GM18507 (cell line): ENCODE measurements around the gene TMEM150C.

Source experiments
- DNase-seq: peaks from one replicate; pipeline ENCODE4 v3.0.0; 2011; ENCODE audit warnings: low read depth; ENCODE audit not compliant: insufficient read length; ENCODE audit errors: extremely low spot score
- FAIRE-seq: peaks from 2 replicates; lab custom pipeline; 2011; peaks lifted over from hg19 to GRCh38; lab: Jason Lieb, UNC

TMEM150C gene

DNA sequence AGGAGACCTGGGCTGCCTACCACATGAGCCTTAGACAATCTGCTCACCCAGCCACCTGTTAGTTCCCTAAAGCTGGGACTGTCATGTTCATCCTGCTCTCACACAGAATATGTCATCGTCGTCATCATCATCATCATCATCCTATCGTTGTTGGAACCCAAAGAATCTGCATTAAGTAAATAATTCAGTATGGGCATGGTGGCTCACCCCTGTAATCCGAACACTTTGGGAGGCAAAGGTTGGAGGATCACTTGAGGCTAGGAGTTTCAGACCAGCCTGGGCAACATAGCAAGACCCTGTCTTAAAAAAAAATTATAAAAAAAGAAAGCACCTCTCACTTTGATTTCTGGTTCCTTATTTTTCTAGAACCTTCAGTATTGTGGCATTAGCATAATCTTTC is 125.0 kb downstream of the TMEM150C start:
- FAIRE-seq (no peak), DNase-seq (no peak)

GRCh38 chr4:82436130-82436529 is 125.7 kb downstream of the TMEM150C start:
- no peak for FAIRE-seq

GRCh38 chr4:82434949-82435348 is 126.8 kb downstream of the TMEM150C start:
- DNase-seq (no peak), FAIRE-seq (no peak)

More at GRCh38 chr4:82436130-82436529, 125.7 kb downstream of the TMEM150C start:
- DNase-seq: no peak

GRCh38 chr4:82433791-82434190 is 128.0 kb downstream of the TMEM150C start:
- DNase-seq: no peak
- no peak for FAIRE-seq
